Measurements from ENCODE around the gene PUSL1.

DNA sequence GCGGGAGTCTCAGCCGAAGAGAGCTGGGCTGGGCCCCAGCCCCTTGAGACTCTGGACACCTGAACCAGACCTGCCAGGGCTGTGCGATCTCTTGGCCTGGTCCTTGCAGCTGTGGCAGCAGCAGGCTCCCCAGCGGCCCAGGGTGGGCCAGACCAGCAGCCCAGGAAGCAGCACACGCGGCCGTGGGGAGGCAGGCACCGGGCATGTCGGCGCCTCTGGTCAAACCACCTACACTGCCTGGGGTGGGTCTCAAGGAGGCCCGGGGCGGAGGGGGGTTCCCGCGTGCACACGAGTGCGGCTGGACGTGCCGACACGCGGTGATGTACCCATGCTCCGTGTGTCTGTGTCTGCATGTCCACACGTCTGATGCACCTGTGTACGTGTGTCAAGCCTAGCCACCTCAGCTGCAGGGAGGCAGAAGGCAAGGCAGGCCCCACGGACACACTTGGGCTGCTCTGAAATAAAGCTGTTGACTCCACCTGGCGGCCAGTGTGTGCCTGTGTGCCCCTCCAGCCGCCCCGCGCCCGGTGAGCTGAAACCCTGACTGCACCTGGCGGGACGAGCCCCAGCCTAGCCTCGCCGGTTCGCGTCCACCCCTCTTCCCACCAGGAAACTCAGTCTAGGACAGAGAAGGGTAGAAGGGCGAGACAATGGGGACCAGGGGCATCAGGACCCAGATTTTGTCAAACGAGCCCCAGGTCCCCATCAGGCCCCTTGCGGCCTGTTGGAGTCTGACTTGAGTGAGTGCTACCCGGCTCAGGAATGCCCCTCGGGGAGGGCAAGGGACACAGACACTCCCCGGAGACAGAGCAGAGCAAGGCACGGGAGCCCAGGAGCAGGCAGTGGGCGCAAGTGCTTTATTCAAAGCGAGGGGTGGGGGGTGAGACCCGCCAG is 16.6 kb upstream of the PUSL1 start:
- TF ChIP-seq, protein P1, sequence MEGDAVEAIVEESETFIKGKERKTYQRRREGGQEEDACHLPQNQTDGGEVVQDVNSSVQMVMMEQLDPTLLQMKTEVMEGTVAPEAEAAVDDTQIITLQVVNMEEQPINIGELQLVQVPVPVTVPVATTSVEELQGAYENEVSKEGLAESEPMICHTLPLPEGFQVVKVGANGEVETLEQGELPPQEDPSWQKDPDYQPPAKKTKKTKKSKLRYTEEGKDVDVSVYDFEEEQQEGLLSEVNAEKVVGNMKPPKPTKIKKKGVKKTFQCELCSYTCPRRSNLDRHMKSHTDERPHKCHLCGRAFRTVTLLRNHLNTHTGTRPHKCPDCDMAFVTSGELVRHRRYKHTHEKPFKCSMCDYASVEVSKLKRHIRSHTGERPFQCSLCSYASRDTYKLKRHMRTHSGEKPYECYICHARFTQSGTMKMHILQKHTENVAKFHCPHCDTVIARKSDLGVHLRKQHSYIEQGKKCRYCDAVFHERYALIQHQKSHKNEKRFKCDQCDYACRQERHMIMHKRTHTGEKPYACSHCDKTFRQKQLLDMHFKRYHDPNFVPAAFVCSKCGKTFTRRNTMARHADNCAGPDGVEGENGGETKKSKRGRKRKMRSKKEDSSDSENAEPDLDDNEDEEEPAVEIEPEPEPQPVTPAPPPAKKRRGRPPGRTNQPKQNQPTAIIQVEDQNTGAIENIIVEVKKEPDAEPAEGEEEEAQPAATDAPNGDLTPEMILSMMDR (conservative IDR thresholded peaks at IDR 0.05; ENCODE audit: low read depth, low read length) = peak; percentile 59
- TF ChIP-seq, protein P2, sequence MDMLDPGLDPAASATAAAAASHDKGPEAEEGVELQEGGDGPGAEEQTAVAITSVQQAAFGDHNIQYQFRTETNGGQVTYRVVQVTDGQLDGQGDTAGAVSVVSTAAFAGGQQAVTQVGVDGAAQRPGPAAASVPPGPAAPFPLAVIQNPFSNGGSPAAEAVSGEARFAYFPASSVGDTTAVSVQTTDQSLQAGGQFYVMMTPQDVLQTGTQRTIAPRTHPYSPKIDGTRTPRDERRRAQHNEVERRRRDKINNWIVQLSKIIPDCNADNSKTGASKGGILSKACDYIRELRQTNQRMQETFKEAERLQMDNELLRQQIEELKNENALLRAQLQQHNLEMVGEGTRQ (IDR thresholded peaks at IDR 0.05; ENCODE audit: low read depth, low read length) = no peak
- TF ChIP-seq MXI1 (IDR thresholded peaks at IDR 0.05; ENCODE audit: borderline replicate concordance, low read depth, low read length) (no peak), BHLHE40 (IDR thresholded peaks at IDR 0.05; ENCODE audit: low read depth, low read length) (no peak), POLR2A (IDR thresholded peaks at IDR 0.05; ENCODE audit: low read depth, low read length) (no peak), NFE2L2 (IDR thresholded peaks at IDR 0.05; ENCODE audit: low read depth, low read length) (no peak), CEBPB (IDR thresholded peaks at IDR 0.05; ENCODE audit: low read depth, low read length) (no peak), RCOR1 (IDR thresholded peaks at IDR 0.05; ENCODE audit: insufficient replicate concordance, low read length) (no peak), RAD21 (IDR thresholded peaks at IDR 0.05; ENCODE audit: low read length) (peak; percentile 59), RFX5 (IDR thresholded peaks at IDR 0.05; ENCODE audit: low read depth, low read length) (no peak)
